GM21390 (cell line): Measurements from ENCODE around the gene CTXN3.
"Not testable (repeated sequence)": the region's sequence is repeated elsewhere in the genome, so short reads cannot be mapped to it uniquely, and the experiment has no call there.

Experiments used
- ATAC-seq: cut with Tn5 transposase; IDR thresholded peaks from one replicate; pipeline ENCODE4 v1.9.1; 2021; ENCODE audit not compliant: unreplicated experiment

Gene CTXN3

GRCh38 chr5:127650022-127650421 is 1.1 kb downstream of the CTXN3 start:
- no peak for ATAC-seq

GRCh38 chr5:127650649-127651048 is 1.8 kb downstream of the CTXN3 start:
- no peak for ATAC-seq

- no peak for ATAC-seq
Observed at GRCh38 chr5:127652952-127653611, 4.2 kb downstream of the CTXN3 start.

DNA sequence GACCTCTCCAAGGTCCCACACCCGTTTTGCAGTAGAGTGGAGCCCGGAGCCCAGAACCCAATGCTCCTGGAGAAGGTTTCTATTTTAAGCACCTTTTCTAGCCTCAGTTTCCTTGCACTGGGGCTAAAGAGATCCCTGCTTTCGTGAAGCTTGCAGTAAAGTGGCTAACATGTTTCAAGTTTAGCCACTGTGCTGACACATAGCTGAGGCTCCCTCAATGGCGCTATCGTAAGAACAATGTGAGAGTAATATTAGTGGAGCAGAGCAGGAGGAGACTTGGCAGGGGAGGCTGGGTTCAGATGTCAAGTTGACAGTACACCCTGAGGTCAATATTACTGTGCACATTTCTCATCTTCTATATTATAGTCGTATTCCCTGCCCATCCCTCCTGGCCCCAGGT is 7.9 kb downstream of the CTXN3 start:
- no peak for ATAC-seq

DNA sequence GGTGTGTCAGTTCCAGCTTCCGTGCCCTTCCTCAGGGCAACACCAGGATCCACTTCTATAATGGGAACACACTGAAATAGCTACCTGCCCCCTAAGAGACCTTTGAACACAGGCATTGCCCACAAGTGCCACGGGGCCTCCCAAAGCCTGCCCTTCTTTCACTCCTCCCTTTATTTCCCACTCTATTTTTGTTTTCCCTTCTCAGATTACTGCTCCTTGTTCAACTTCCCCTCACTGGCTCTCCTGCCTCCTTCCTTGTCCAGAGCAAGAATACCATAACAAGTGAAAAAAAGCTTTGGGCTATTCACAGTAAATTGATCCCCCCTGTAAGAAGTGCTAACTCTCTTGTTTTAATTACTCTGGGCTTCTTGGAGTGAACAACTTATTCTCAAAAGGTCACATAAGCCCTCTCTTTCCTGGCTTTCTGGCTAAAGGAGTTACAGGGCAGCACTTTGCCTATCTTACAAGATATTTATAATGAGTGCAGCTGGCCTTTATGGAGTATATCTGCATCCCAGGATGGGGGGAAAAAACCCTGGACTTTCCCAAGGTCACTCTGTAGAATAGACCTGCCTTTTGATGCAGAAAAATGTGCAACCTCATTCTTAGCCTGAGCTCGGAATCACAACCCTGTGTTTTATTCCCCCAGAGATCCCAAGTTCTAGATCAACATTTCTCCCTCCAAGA is 11.3 kb downstream of the CTXN3 start:
- ATAC-seq, result no peak

- ATAC-seq, result no peak
Observed at GRCh38 chr5:127664093-127664492, 15.2 kb downstream of the CTXN3 start.

- ATAC-seq, result no peak
Observed at GRCh38 chr5:127665641-127666040, 16.8 kb downstream of the CTXN3 start.

GRCh38 chr5:127666043-127666716 is 17.3 kb downstream of the CTXN3 start:
- no peak for ATAC-seq

DNA sequence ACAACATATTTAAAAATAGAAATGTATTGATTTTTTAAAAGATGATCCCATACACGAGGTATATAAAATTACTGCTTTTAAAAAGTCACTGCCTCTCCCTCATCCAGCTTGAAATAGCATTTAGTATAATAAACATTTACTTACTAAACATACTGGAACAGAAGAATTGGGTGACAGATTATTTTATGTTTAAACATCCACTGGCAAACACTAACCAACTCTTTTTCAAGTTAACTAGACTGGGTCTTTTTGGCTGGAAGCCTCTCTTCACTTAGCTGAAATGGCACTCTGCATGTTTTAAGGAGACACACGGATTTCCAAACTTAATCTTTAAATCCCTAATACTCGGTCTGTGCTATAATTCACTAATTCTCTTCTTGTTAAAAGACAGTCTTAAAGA is 19.0 kb downstream of the CTXN3 start:
- ATAC-seq, result no peak

DNA sequence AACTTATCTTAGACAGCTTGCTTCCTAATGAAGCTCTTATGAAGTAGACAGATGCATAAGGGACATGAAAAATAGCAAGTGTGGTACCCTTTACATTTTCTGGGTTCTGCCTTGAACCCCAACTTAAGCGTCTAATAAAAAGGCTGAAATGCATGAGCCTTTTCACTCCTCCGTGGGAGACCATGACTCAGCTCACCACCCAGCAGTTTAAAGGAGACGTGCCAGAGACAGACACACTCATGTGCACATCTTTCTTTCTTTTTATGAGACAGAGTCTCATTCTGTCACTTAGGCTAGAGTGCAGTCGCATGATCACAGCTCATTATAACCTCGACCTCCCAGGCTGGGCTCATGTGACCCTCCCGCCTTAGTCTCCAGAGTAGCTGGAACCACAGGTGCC is 22.3 kb downstream of the CTXN3 start:
- ATAC-seq, result no peak

DNA sequence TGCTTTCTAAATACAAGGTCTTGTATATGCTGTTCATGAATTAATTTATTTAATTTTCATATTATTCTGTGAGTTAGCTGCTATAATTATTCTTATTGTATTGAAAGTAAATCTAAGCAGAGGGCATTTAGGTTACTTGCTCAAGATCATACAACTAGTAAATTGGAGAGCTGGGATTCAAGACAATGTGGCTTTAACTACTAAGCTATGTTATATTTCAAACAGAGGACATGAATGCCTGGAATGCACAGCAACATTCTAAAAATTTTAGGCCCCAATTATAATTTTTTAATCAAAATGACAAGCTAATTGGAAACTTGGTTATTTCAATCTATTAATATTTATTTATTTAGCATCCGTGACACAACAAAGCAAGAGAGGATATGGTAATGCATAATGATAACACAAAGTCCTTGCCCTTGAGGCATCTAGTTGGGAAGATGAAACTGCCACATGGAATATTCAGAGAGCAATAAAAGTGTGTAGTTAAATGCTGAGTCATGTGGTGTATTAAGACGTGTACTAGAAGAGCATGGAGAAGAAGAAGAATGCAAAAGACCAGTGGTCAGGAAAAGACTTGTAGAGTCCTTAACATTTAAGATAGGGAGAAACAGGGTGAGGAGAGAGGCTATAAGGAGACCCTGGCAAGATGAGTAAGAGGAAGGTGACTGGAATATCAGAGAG is 24.4 kb downstream of the CTXN3 start:
- ATAC-seq, result no peak

DNA sequence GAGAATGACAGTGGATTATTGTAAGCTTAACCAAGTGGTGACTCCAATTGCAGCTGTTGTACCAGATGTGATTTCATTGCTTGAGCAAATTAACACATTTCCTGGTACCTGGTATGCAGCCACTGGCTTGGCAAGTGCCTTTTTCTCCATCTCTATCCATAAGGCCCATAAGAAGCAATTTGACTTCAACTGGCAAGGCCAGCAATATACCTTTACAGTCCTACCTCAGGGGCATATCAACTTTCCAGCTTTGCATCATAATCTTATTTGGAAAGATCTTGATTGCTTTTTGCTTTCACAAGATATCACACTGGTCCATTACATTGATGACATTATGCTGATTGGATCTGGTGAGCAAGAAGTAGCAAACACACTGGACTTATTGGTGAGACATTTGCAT is 28.1 kb downstream of the CTXN3 start:
- ATAC-seq, result not testable (repeated sequence)

DNA sequence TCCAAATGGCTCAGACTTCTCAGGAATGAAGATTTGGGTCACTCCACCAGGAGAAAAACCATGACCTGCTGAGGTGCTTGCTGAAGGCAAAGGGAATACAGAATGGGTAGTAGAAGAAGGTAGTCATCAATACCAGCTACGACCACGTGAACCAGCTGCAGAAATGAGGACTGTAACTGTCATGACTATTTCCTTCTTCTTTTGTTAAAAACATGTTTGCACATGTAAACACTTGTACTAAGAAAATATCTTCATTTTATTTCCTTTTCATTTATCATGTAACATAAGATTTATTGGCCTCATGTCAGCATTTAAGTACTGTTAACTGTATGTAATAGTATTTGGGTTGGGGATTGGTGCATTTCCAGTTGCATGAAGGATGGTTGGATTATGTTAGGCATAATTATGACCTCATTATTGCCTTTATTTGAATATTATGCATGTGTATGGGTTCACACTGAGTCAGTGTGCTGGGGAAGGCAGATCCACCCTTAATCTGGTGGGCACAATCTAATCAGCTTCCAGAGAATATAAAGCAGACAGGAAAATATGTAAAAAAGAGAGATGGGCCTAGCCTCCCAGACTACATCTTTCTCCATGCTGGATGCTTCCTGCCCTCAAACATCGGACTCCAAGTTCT is 30.9 kb downstream of the CTXN3 start:
- ATAC-seq, result not testable (repeated sequence)

DNA sequence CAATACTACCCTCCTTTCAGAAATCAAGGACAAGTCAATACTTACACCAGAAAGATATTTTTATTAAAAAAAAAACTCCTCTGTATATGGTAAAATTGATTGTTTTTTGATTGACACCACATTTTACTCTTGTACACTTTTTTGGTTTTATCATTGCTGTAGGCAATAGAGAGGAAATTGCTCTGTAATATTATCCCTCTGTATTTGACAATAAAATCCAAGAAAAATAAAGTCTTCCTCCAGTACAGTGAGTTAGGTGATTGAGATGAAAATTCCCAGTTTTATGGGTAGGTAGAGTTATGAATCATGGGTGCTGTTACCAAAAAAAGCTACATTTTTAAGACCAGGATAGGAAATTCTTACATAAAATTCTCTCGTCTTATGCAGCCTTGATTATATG is 31.7 kb downstream of the CTXN3 start:
- ATAC-seq, result no peak

GRCh38 chr5:127683008-127683407 is 34.1 kb downstream of the CTXN3 start:
- ATAC-seq, result no peak

DNA sequence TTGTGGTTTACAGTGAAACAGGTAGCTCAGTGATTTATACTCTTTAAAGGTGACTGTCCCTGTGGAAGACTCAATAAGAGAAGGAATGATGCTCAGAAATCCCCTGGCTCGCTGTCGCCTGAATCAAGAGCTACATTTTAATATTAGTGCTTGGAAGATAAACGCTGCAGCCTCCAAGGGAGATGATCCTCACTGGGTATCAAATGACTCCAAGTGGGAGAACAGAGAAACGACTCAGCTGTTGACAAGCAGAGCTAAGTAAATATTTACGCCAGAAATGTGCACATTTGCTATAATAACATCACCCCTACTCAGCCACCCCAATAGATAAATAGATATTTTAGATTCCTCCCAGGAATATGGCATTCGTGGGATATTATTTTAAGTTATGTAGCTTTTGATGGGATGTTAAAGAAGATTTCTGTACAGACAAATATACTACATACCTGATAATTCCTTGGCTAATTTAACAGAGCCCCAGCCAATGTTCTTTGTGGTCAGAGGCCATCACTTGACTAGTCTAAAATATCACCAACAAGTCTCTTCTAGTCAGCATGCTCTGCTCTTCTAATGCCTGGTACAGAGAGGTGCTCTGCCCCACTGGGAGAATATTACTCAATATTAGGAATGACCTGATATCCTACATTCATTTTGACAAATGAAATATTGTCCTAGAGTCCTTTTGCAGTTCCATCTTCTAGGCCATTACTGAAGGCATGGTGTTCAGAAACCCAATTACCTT is 36.0 kb downstream of the CTXN3 start:
- ATAC-seq, result no peak

GRCh38 chr5:127685662-127686061 is 36.8 kb downstream of the CTXN3 start:
- no peak for ATAC-seq

DNA sequence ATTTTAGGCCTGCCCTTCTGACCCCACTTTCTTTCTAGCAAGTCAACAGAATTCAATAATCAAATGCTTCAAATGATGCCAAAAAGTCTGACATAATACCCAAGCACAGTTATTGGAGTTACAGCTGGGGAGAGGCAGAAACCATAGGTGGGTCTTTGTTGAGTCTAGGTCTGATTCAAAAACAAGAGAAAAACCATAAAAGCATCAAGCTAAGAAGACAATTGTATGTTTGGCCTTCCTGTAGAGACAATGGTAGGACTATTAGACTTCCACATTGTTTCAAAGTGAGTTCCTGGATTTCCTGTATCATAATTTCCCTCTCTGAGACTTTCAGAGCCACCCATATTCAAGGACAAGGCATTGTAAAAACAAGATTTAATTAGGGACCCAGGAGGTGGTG is 37.5 kb downstream of the CTXN3 start:
- no peak for ATAC-seq

- ATAC-seq, result no peak
Observed at GRCh38 chr5:127694518-127695171, 45.8 kb downstream of the CTXN3 start.

DNA sequence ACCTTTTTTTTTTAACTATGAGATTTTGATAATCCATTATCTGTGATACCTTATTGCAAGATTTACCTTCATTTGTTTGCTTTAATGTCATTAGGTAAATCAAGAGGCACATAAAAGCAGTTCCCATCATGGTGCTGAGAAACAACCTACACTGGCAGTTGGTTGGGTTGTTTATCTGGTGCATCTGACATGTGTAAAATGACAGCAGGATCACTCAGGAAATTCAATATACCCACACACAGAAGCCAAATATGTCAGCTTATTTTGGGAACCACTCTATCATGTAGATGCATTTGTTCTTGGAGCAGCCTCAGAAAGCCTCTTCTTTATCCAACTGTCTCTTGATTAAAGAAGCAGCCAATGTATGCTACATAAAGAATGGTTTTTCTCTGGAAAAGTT is 46.5 kb downstream of the CTXN3 start:
- ATAC-seq, result no peak
